Duodenal mucosa (tissue), 2 donors: ENCODE measurements around the gene MOV10.
"Not testable (repeated sequence)": the region's sequence is repeated elsewhere in the genome, so short reads cannot be mapped to it uniquely, and the experiment has no call there.

Source experiments
- H3K27ac ChIP-seq: one replicate; pipeline ENCODE4 v1.7.0; 2013; ENCODE audit warnings: low read depth, low read length
- H3K27me3 ChIP-seq, 2 donors: one replicate each; pipeline ENCODE4 v1.7.0; 2013; ENCODE audit warnings: low read length in 2 of 2, control low read depth in 1 of 2; ENCODE audit not compliant: insufficient read depth in 2 of 2, control insufficient read depth in 1 of 2
- H3K36me3 ChIP-seq, 2 donors: one replicate each; pipeline ENCODE4 v1.7.0; 2013; ENCODE audit warnings: low read length in 2 of 2, control low read depth in 1 of 2; ENCODE audit not compliant: insufficient read depth in 2 of 2, control insufficient read depth in 1 of 2
- H3K4me1 ChIP-seq, 2 donors: one replicate each; pipeline ENCODE4 v1.7.0; 2013; ENCODE audit warnings: low read length in 2 of 2, control low read depth in 1 of 2; ENCODE audit not compliant: insufficient read depth in 2 of 2, control insufficient read depth in 1 of 2
- H3K4me3 ChIP-seq, 2 donors: one replicate each; pipeline ENCODE4 v1.7.0; 2013; ENCODE audit warnings: low read length in 2 of 2, low read depth in 1 of 2
- H3K9ac ChIP-seq, 2 donors: one replicate each; pipeline ENCODE4 v1.7.0; 2013; ENCODE audit warnings: low read length in 2 of 2, low read depth in 1 of 2
- H3K9me3 ChIP-seq, 2 donors: one replicate each; pipeline ENCODE4 v1.7.0; 2013; ENCODE audit warnings: low read length in 2 of 2, control low read depth in 1 of 2; ENCODE audit not compliant: control insufficient read depth in 1 of 2

The MOV10 gene

DNA sequence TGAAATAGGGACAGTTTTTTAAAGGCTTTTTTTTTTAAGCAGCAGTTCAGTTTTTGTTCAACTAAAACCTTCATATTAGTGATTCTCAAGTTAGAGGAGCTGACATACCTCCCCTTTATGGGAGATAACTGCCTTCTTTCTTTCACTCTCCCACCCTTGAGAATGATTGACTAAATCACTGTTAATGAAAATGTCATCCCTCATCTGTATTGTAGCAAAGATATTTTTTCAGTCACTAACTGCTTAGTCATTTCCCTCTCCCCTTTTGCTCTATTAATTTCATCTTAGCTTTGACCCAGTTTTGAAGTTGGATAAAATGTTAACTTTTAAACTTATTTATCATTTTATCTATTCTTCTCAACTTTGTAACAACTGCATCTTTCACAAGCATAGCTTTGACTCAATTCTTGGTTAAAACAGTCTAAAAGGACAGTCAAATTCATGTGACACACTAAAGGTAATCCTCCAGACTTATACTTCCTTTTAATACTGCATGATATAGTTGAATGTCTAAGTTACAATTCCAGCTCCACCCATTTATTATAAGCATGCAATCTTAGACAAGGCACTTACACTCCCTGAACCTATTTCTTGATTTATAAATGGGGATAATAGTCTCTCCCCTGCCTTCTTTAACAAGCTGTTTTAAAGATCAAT lies 37.7 kb upstream of the MOV10 start:
- Histone ChIP-seq H3K36me3 (peaks cover 0 to 2% of the 10 kb centered on the region in 2 donors), H3K4me1 (peaks cover 11 to 16% of the 10 kb centered on the region in 2 donors), H3K27me3 (no peaks in the 10 kb centered on the region), H3K9me3 (no peaks in the 10 kb centered on the region), H3K9ac (no peak overlapping the region), H3K27ac (no peak overlapping the region), H3K4me3 (no peak overlapping the region)

DNA sequence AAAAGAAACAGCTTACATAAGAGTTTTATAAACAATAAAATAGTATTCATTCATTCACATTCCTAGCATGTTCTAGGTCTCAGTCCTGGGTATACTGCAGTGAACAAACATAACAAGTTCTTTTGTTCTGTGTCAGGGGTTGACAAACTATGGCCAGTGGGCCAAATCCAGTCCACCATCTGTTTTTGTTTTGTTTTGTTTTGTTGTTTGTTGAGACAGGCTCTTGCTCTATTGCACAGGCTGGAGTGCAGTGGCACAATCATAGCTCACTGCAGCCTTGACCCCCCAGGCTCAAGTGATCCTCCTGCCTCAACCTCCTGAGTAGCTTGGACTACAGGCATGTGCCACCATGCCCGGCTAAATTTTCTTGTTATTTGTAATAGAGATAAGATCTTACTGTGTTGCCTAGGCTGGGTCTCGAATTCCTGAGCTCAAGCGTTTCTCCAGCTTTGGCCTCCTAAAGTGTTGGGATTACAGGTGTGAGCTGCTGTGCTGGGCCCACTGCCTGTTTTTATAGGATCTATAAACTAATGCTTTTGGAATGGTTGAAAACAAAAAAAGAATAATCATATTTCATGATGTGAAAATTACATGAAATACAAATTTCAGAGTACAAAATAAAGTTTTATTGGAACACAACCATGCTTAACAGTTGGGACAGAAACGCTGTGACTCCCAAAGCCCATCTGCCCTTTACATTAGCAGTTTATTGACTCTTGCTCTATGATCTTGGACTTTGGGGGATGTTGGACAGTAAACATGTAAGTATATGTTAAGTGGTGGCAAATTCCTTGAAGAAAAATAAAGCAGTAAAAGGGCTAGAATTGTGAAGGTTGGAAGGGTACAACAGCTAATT lies 37.0 kb upstream of the MOV10 start:
- no peaks in the 10 kb centered on the region for H3K27me3 ChIP-seq
- H3K27ac ChIP-seq, result no peak overlapping the region
- no peak overlapping the region for H3K4me3 ChIP-seq
- peaks cover 11 to 16% of the 10 kb centered on the region in 2 donors for H3K4me1 ChIP-seq
- peaks cover 0 to 2% of the 10 kb centered on the region in 2 donors for H3K36me3 ChIP-seq
- H3K9ac ChIP-seq, result no peak overlapping the region
- H3K9me3 ChIP-seq, result no peaks in the 10 kb centered on the region

DNA sequence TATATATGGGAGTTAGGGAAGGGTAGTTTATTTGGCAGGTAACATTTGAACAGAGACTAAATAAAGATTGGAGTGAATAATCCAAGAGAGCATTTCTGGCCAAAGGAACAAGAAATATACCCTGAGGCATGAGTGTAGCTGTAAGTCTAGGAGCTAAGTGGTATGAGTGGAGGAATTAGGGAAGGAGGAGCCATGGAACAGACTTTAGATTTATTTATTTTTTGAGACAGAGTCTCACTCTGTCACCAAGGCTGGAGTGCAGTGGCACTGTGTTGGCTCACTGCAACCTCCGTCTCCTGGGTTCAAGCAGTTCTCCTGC lies 36.4 kb upstream of the MOV10 start:
- Histone ChIP-seq H3K4me3 (no peak overlapping the region), H3K27me3 (no peaks in the 10 kb centered on the region), H3K9me3 (no peaks in the 10 kb centered on the region), H3K27ac (no peak overlapping the region), H3K4me1 (peaks cover 11 to 16% of the 10 kb centered on the region in 2 donors), H3K36me3 (peaks cover 0 to 2% of the 10 kb centered on the region in 2 donors), H3K9ac (no peak overlapping the region)

DNA sequence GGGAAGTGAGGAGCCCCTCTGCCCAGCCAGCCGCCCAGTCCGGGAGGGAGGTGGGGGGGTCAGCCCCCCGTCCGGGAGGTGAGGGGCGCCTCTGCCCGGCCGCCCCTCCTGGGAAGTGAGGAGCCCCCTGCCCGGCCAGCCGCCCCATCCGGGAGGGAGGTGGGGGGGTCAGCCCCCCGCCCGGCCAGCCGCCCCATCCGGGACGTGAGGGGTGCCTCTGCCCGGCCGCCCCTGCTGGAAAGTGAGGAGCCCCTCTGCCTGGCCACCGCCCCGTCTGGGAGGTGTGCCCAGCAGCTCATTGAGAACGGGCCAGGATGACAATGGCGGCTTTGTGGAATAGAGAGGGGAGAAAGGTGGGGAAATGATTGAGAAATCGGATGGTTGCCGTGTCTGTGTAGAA lies 34.0 kb upstream of the MOV10 start:
- not testable (repeated sequence) for H3K4me3 ChIP-seq, H3K27ac ChIP-seq, H3K9me3 ChIP-seq, H3K9ac ChIP-seq, H3K27me3 ChIP-seq, H3K4me1 ChIP-seq
- peaks cover 0 to 15% of the 10 kb centered on the region in 2 donors for H3K36me3 ChIP-seq

DNA sequence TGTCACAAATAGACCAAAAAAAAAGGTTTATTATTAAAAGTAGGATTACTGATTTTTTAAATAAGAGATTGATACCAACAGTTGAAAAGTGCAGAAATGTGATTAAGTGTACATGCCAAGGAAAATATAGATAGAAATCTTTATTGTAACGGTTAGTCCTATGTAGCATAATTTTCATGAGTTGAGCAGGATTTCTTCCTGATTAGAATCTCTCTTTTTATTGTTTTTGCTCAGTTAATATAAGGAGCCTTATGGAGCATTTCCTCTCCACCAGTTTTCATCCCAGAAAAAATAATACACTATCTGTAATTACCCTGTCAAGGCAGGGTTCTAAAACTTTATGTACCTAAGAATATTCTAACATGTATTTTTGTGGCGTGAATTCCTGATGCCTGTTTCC lies 31.4 kb upstream of the MOV10 start:
- H3K9ac ChIP-seq, result no peak overlapping the region
- no peak overlapping the region for H3K27ac ChIP-seq
- no peak overlapping the region for H3K4me3 ChIP-seq
- H3K4me1 ChIP-seq, result no peaks in the 10 kb centered on the region
- H3K27me3 ChIP-seq, result no peaks in the 10 kb centered on the region
- peaks cover 0 to 20% of the 10 kb centered on the region in 2 donors for H3K36me3 ChIP-seq
- H3K9me3 ChIP-seq, result no peaks in the 10 kb centered on the region

DNA sequence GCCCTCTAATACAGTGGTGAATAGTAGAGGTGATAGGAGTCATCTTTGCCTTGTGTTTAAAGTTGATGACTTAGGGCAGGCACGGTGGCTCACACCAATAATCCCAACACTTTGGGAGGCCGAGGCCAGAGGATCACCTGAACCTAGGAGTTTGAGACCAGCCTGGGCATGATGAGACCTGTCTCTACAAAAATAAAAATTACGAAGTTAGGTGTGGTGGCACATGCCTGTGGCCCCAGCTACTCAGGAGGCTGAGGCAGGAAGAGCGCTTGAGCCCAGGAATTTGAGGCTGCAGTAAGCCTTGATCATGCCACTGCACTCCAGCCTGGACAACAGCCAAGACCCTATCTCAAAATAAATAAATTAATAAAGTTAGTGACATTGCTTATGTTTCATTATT lies 28.2 kb upstream of the MOV10 start:
- Histone ChIP-seq H3K9me3 (no peaks in the 10 kb centered on the region), H3K9ac (no peak overlapping the region), H3K4me1 (no peaks in the 10 kb centered on the region), H3K27ac (no peak overlapping the region), H3K4me3 (no peak overlapping the region), H3K27me3 (no peaks in the 10 kb centered on the region), H3K36me3 (peaks cover 8 to 44% of the 10 kb centered on the region in 2 donors)

DNA sequence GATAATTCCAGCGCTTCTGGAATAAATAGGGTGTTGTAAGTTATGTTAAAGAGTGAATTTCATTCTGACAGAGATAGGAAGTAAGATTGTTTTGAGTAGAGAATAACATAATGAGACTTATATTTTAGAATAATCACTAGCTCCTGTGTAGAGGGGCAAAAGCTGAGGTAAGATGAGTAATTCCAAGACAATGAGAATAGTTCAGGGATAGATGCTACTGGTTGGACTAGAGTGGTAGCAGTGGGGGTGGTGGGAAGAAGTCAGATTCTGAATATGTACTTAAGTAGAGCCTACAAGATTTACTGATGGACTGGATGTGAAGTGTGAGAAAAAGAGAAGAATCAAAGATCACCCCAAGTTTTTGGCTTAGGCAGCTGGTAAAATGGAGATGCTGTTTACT lies 23.3 kb upstream of the MOV10 start:
- H3K9me3 ChIP-seq, result no peaks in the 10 kb centered on the region
- no peak overlapping the region for H3K4me3 ChIP-seq
- H3K9ac ChIP-seq, result no peak overlapping the region
- no peaks in the 10 kb centered on the region for H3K4me1 ChIP-seq
- H3K36me3 ChIP-seq, result peaks cover 11 to 50% of the 10 kb centered on the region in 2 donors
- no peaks in the 10 kb centered on the region for H3K27me3 ChIP-seq
- no peak overlapping the region for H3K27ac ChIP-seq

DNA sequence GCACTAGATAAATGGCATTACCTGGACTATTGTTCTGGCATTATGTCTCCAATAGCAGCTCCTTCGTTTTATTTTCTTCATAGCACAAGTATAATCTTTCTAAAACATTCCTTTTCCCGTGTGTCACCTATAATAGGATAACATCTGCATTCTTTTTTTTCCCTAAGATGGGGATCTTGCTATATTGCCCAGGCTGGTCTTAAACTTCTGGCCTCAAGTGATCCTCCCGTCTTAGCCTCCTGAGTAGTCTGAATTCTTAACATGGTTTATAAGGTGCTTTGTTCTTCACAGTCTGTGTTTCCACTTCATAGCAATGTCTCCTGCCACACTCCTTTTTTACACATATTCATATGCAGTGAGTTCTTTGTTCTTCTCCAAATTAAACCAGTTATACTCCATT lies 8.6 kb upstream of the MOV10 start:
- H3K9me3 ChIP-seq, result no peaks in the 10 kb centered on the region
- no peak overlapping the region for H3K4me3 ChIP-seq
- no peaks in the 10 kb centered on the region for H3K27me3 ChIP-seq
- H3K9ac ChIP-seq, result no peak overlapping the region
- no peaks in the 10 kb centered on the region for H3K4me1 ChIP-seq
- no peak overlapping the region for H3K27ac ChIP-seq
- H3K36me3 ChIP-seq, result peaks cover 36 to 90% of the 10 kb centered on the region in 2 donors

DNA sequence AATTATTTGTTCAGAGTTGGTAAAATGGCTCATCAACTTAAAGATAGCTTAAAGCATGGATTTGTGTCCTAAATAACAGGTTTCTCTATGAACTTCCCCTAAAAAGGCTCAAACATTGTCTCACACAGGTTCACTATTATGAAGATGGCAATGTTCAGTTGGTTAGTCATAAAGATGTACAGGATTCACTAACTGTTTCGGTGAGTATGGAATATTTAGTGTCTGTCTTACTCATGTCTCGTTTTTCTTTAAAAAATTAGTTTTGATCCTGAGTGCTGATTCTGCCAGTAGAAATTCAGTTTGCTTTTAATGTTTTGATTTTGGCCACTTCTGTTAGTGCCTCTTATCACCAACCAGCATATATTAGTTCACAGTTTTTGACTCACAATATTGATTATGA lies 7.5 kb upstream of the MOV10 start:
- Histone ChIP-seq H3K4me3 (no peak overlapping the region), H3K9me3 (no peaks in the 10 kb centered on the region), H3K36me3 (peaks cover 26 to 87% of the 10 kb centered on the region in 2 donors)

DNA sequence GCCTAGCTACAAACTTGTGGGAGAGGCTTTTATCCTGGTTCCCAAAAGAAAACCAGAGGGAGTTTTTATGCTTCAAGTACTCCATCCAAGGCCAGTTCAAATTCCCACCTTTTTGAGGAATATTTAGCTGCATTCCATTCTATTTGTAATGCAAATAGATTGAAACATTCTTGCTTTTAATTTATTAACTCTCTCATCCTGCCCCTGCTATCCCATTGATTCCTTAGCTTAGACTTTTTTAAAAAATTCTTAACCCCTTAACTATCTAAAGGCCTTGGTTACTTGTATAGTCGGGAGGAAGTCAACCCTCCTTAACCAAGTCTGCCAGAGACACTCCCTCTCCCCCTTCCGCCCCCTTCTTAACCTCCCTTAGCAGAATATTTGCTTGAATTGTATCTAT lies 2.5 kb upstream of the MOV10 start:
- Histone ChIP-seq H3K27me3 (no peaks in the 10 kb centered on the region), H3K4me1 (peaks cover 18 to 22% of the 10 kb centered on the region in 2 donors), H3K9ac (no peak overlapping the region), H3K36me3 (peaks cover 14 to 44% of the 10 kb centered on the region in 2 donors), H3K27ac (no peak overlapping the region), H3K9me3 (no peaks in the 10 kb centered on the region), H3K4me3 (no peak overlapping the region)

More for the DNA sequence above, 7.5 kb upstream of the MOV10 start:
- Histone ChIP-seq H3K27me3 (no peaks in the 10 kb centered on the region), H3K9ac (no peak overlapping the region), H3K4me1 (no peaks in the 10 kb centered on the region), H3K27ac (no peak overlapping the region)
